IMR-90 (cell line): ENCODE results near the gene HAAO. TPM values are rescaled to one million over a fixed set of nuclear protein-coding genes. Genes with fewer than 3 reads are reported as not detected.

Source experiments
- ATAC-seq: fragments of 200-7000 bp; cut with Tn5 transposase; 2 replicates; pipeline ENCODE4 v1.9.1; 2020; ENCODE audit warnings: low read depth, mild to moderate bottlenecking, moderate library complexity
- BruUV-seq: library from RNA; stranded (reverse); fragments of 400-500 nt; replicated peaks from 2 replicates; lab custom pipeline; 2021; lab: Mats Ljungman, UMichigan
- CTCF ChIA-PET: fragments of 300-600 bp; formaldehyde crosslinking; extraction: SDS; loops from one replicate; lab custom pipeline; 2021; ENCODE audit warnings: antibody characterized with exemption; lab: Yijun Ruan, JAX
- POLR2A ChIA-PET: fragments of 300-600 bp; sonication (Branson Sonifier 250); formaldehyde crosslinking; loops from one replicate; lab custom pipeline; 2022; ENCODE audit warnings: antibody characterized with exemption; ENCODE audit not compliant: unreplicated experiment; lab: Charles Lee
- DNase-seq: peaks from one replicate; pipeline ENCODE4 v3.0.0; 2013
- H2AFZ ChIP-seq: replicated peaks from 2 replicates; pipeline ENCODE3; 2013; ENCODE audit warnings: low read length, mild to moderate bottlenecking; ENCODE audit not compliant: poor library complexity
- H2AK5ac ChIP-seq: 2 replicates; pipeline ENCODE4 v1.6.1; 2013; ENCODE audit warnings: low read depth, low read length, inconsistent platforms
- H2AK9ac ChIP-seq: replicated peaks from 2 replicates; pipeline ENCODE3; 2013; ENCODE audit warnings: mild to moderate bottlenecking, low read depth, low read length, moderate library complexity; ENCODE audit not compliant: poor library complexity
- H2BK120ac ChIP-seq: 2 replicates; pipeline ENCODE4 v1.6.1; 2013; ENCODE audit warnings: low read depth, low read length, inconsistent platforms
- H2BK15ac ChIP-seq: 3 replicates; pipeline ENCODE4 v1.6.1; 2013; ENCODE audit warnings: low read depth, low read length, inconsistent platforms
- H2BK20ac ChIP-seq: 2 replicates; pipeline ENCODE4 v1.6.1; 2013; ENCODE audit warnings: low read depth, mild to moderate bottlenecking, inconsistent platforms, low read length, moderate library complexity
- H2BK5ac ChIP-seq: 2 replicates; pipeline ENCODE4 v1.6.1; 2013; ENCODE audit warnings: mild to moderate bottlenecking, low read depth, low read length, inconsistent platforms; ENCODE audit not compliant: poor library complexity, severe bottlenecking
- H3K14ac ChIP-seq: replicated peaks from 2 replicates; pipeline ENCODE4 v1.6.1; 2013; ENCODE audit warnings: low read depth, low read length, inconsistent platforms
- H3K18ac ChIP-seq: 2 replicates; pipeline ENCODE4 v1.6.1; 2013; ENCODE audit warnings: low read depth, low read length, control low read depth
- H3K23ac ChIP-seq: 2 replicates; pipeline ENCODE4 v1.6.1; 2013; ENCODE audit warnings: low read depth, low read length, inconsistent platforms
- H3K27ac ChIP-seq: 2 replicates; pipeline ENCODE4 v1.5.1; 2013; ENCODE audit warnings: mild to moderate bottlenecking, control low read depth, low read length; ENCODE audit not compliant: insufficient read depth
- H3K27me3 ChIP-seq: 2 replicates; pipeline ENCODE4 v1.6.1; 2013; ENCODE audit warnings: low read length; ENCODE audit not compliant: control insufficient read depth, insufficient read depth
- H3K36me3 ChIP-seq: 2 replicates; pipeline ENCODE4 v1.6.1; 2013; ENCODE audit warnings: low read length, mixed read lengths; ENCODE audit not compliant: control insufficient read depth, insufficient read depth
- H3K4ac ChIP-seq: 2 replicates; pipeline ENCODE4 v1.6.1; 2013; ENCODE audit warnings: low read depth, low read length, inconsistent platforms
- H3K4me1 ChIP-seq: 2 replicates; pipeline ENCODE4 v1.6.1; 2013; ENCODE audit warnings: low read length, mixed read lengths; ENCODE audit not compliant: control insufficient read depth, insufficient read depth
- H3K4me2 ChIP-seq: 2 replicates; pipeline ENCODE4 v1.6.1; 2013; ENCODE audit warnings: low read depth, mild to moderate bottlenecking, control low read depth, low read length, moderate library complexity
- H3K4me3 ChIP-seq: 2 replicates; pipeline ENCODE4 v1.5.1; 2013; ENCODE audit warnings: low read depth, mild to moderate bottlenecking, control low read depth, low read length, moderate library complexity; ENCODE audit not compliant: insufficient read depth
- H3K56ac ChIP-seq: 2 replicates; pipeline ENCODE4 v1.6.1; 2013; ENCODE audit warnings: low read length, inconsistent platforms; ENCODE audit not compliant: insufficient read depth; ENCODE audit errors: extremely low read depth
- H3K79me1 ChIP-seq, 2 experiments: 2 replicates each; pipeline ENCODE4 v1.6.1; 2013; ENCODE audit warnings: low read length in 2 of 2, inconsistent platforms in 1 of 2, low read depth in 1 of 2
- H3K9ac ChIP-seq: 2 replicates; pipeline ENCODE4 v1.6.1; 2013; ENCODE audit warnings: low read depth, low read length, control low read depth
- H3K9me1 ChIP-seq: 2 replicates; pipeline ENCODE4 v1.6.1; 2013; ENCODE audit warnings: low read length, inconsistent platforms; ENCODE audit not compliant: insufficient read depth
- H3K9me3 ChIP-seq: 2 replicates; pipeline ENCODE4 v1.6.1; 2013; ENCODE audit warnings: low read length; ENCODE audit not compliant: control insufficient read depth, insufficient read depth
- H4K20me1 ChIP-seq: 2 replicates; pipeline ENCODE4 v1.6.1; 2013; ENCODE audit warnings: low read length, inconsistent platforms; ENCODE audit not compliant: insufficient read depth
- H4K5ac ChIP-seq: 2 replicates; pipeline ENCODE4 v1.6.1; 2013; ENCODE audit warnings: mild to moderate bottlenecking, low read depth, low read length, control low read depth
- H4K8ac ChIP-seq, 2 experiments: 2 replicates each; pipeline ENCODE4 v1.6.1; 2013; ENCODE audit warnings: low read depth in 2 of 2, low read length in 2 of 2, control low read depth in 1 of 2, inconsistent platforms in 1 of 2
- H4K91ac ChIP-seq: 2 replicates; pipeline ENCODE4 v1.6.1; 2013; ENCODE audit warnings: low read depth, low read length, inconsistent platforms; ENCODE audit not compliant: insufficient read depth
- CEBPB ChIP-seq: IDR thresholded peaks from 2 replicates; pipeline ENCODE4 v1.6.1; 2012; ENCODE audit warnings: low read depth, low read length, improper control_type of control experiment
- CHD1 ChIP-seq: IDR thresholded peaks from 2 replicates; pipeline ENCODE4 v1.6.1; 2012; ENCODE audit warnings: low read depth, low read length, improper control_type of control experiment
- FOS ChIP-seq: fragments of 150-350 bp; IDR thresholded peaks from 2 replicates; pipeline ENCODE4 v1.6.1; 2016; ENCODE audit warnings: low read depth, low read length
- MAFK ChIP-seq: IDR thresholded peaks from 2 replicates; pipeline ENCODE4 v1.6.1; 2012; ENCODE audit warnings: low read depth, low read length, improper control_type of control experiment
- MAZ ChIP-seq: IDR thresholded peaks from 2 replicates; pipeline ENCODE4 v1.6.1; 2012; ENCODE audit warnings: low read depth, mild to moderate bottlenecking, low read length, improper control_type of control experiment, moderate library complexity, borderline replicate concordance
- POLR2A ChIP-seq: IDR thresholded peaks from 2 replicates; pipeline ENCODE4 v1.6.1; 2012; ENCODE audit warnings: mild to moderate bottlenecking, low read depth, low read length
- WGBS, 2 experiments: methylation state at CpG; one replicate each; pipeline versions ENCODE4 v1.1.5 to v1.1.7; 2013; ENCODE audit warnings: missing lambda C conversion rate in 2 of 2; ENCODE audit not compliant: insufficient read length in 1 of 2; ENCODE audit errors: extremely low coverage in 2 of 2; 5-methylcytosine and 5-hydroxymethylcytosine counted together
- dilution Hi-C: fragments of 300-500 bp; cut with HindIII; formaldehyde crosslinking; loops from one replicate; pipeline ENCODE4 v1.14.3; 2018; ENCODE audit warnings: low sequenced_read_pairs; ENCODE audit not compliant: unreplicated experiment
- in situ Hi-C: fragments of 300-500 bp; cut with MboI; formaldehyde crosslinking; loops from 3 replicates; pipeline ENCODE4 v1.14.3; 2019; ENCODE audit warnings: low sequenced_read_pairs, inconsistent platforms, mixed read lengths
- intact Hi-C: fragments of 100-400 bp; cut with micrococcal nuclease; formaldehyde crosslinking; loops from 2 replicates; pipeline ENCODE4 v1.10.0; 2022
- polyA plus RNA-seq, 3 experiments: library from polyadenylated mRNA; depleted of rRNA; stranded (reverse); fragments of >200 nt; gene quantifications; 2 replicates each; pipeline ENCODE4 v1.2.3, GENCODE V29; 2012; ENCODE audit warnings: low replicate concordance in 1 of 3
- total RNA-seq: library from RNA; depleted of rRNA; stranded (reverse); fragments of >200 nt; gene quantifications from 2 replicates; pipeline ENCODE4 v1.2.3, GENCODE V29; 2012

Gene HAAO
- total and polyA plus RNA-seq, 2 of the 4 experiments (the other 2 are of a cell fraction) = 0.05 to 0.18 TPM

DNA sequence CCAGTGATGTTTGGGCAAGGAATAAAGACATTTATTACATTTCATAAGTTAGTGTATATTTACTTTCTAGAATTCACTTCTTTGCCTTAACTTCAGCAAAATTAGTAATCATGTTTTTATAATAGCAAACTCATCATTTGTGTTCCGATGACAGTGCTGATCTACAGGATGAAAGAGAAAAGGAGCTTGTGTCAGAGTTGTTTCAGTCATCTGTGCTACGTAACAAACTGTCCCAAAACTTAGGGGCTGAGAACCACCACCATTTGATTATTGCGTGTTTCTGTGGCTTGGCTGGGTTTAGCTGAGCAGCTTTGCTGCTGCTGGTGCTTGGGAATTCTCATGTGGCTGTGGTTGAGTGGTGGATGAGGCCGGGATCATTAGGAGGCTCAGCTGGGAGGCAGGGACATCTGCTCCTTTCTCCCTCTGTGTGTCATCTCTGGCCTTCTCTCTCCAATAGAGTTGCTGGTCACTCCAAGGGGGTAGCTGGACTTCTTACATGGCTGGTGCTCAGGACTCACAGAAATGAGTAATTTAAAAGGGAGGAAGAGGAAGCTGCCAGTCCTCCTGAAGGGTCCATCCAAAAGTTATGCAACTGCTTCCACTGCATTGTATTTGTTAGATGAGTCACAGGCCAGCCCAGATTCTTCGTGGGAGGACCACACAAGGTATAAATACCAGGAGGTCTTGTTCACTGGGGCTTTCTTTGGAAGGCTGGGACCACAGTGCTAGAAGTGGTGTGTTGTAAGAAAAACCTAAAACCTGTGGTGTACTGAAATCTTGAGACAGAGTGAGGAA, 43.4 kb upstream of the HAAO start:
- Histone ChIP-seq H3K27me3 (no peaks in the 10 kb centered on the region; the same call in 1 of the 2 replicates), H3K9ac (no peak overlapping the region), H4K5ac (no peak overlapping the region), H4K8ac (peak overlapping the region in 1 of 2 experiments; percentile 20; a peak in 1 of 4 replicates), H3K36me3 (no peaks in the 10 kb centered on the region), H2BK20ac (peak overlapping the region; percentile 55), H2AK9ac (no peak overlapping the region), H4K20me1 (no peaks in the 10 kb centered on the region), H2AK5ac (peak overlapping the region; percentile 9), H2BK120ac (peak overlapping the region; percentile 48), H4K91ac (peak overlapping the region; percentile 7; the same call in 1 of the 2 replicates), H3K23ac (no peak overlapping the region), H3K4me3 (no peak overlapping the region), H3K14ac (no peak overlapping the region), H2BK15ac (peak overlapping the region; percentile 3; the same call in 1 of the 3 replicates), H3K9me3 (no peaks in the 10 kb centered on the region), H3K9me1 (peaks cover 6% of the 10 kb centered on the region; the same call in 1 of the 2 replicates), H2AFZ (peak overlapping the region; percentile 27), H2BK5ac (peak overlapping the region; percentile 38), H3K56ac (no peak overlapping the region), H3K4me2 (no peak overlapping the region), H3K79me1 (no peaks in the 10 kb centered on the region), H3K4ac (peak overlapping the region; percentile 51), H3K18ac (0 out of 2 replicates have a peak overlapping the region, but pooled peaks have one; percentile 2), H3K4me1 (peaks cover 3% of the 10 kb centered on the region), H3K27ac (peak overlapping the region; percentile 12; the same call in 1 of the 2 replicates)
- DNase-seq (peak; percentile 98), ATAC-seq (peak; percentile 88)
- in situ Hi-C loops = loop anchor here (25.0 kb wide), 1 partner anchor 727 kb away; no protein-coding TSS in a partner anchor
- BruUV-seq = no TSS peak
- intact Hi-C loops = no loop called here
- TF ChIP-seq CEBPB (peak; percentile 97), MAZ (no peak), MAFK (peak; percentile 16; the same call in 1 of the 2 replicates), POLR2A (peak; percentile 58; the same call in 1 of the 2 replicates), FOS (peak; percentile 87), CHD1 (no peak)
- dilution Hi-C loops = no loop called here
- ChIA-PET POLR2A (no interaction called here), CTCF (interaction anchor here (0.6 to 1.1 kb wide), 2 partner anchors 44 to 394 kb away, joined by 3 to 5 read pairs; no protein-coding TSS in a partner anchor)
- 0% methylated on average over 1 of the region's 5 CpGs; no CpG with 5 or more reads in 1 of the 2 experiments for WGBS, 2 experiments
